ENCODE data around the gene MVK.

Gene MVK

GRCh38 chr12:109639151-109639872 lies 65.7 kb downstream of the MVK start:
- no peak for DNase-seq (ENCODE audit: insufficient read length, low spot score)
- no peak for FAIRE-seq
- TF ChIP-seq TAF1 (IDR thresholded peaks at IDR 0.05; ENCODE audit: low read depth, low read length) (no peak), POLR2A (IDR thresholded peaks at IDR 0.05; ENCODE audit: low read depth, low read length) (no peak), POLR2AphosphoS5 (IDR thresholded peaks at IDR 0.05; ENCODE audit: low read depth, low read length) (no peak), POU2F2 (IDR thresholded peaks at IDR 0.05; ENCODE audit: low read depth, low read length) (no peak), PAX5 (IDR thresholded peaks at IDR 0.05; ENCODE audit: insufficient read depth, low read length, severe bottlenecking) (no peak), SPI1 (IDR thresholded peaks at IDR 0.05; ENCODE audit: low read depth, low read length) (no peak)

GRCh38 chr12:109640961-109641360 lies 67.4 kb downstream of the MVK start:
- FAIRE-seq, result no peak
- TF ChIP-seq POLR2AphosphoS5 (IDR thresholded peaks at IDR 0.05; ENCODE audit: low read depth, low read length) (no peak), SPI1 (IDR thresholded peaks at IDR 0.05; ENCODE audit: low read depth, low read length) (no peak), PAX5 (IDR thresholded peaks at IDR 0.05; ENCODE audit: insufficient read depth, low read length, severe bottlenecking) (no peak), POU2F2 (IDR thresholded peaks at IDR 0.05; ENCODE audit: low read depth, low read length) (no peak), POLR2A (IDR thresholded peaks at IDR 0.05; ENCODE audit: low read depth, low read length) (no peak), TAF1 (IDR thresholded peaks at IDR 0.05; ENCODE audit: low read depth, low read length) (no peak)
- DNase-seq (ENCODE audit: insufficient read length, low spot score), result no peak

- DNase-seq (ENCODE audit: insufficient read length, low spot score) (no peak), FAIRE-seq (no peak)
- TF ChIP-seq SPI1 (IDR thresholded peaks at IDR 0.05; ENCODE audit: low read depth, low read length), result no peak
- no peak for TF ChIP-seq POLR2AphosphoS5 (IDR thresholded peaks at IDR 0.05; ENCODE audit: low read depth, low read length)
- TF ChIP-seq PAX5 (IDR thresholded peaks at IDR 0.05; ENCODE audit: insufficient read depth, low read length, severe bottlenecking), result no peak
- TF ChIP-seq POLR2A (IDR thresholded peaks at IDR 0.05; ENCODE audit: low read depth, low read length), result no peak
- no peak for TF ChIP-seq TAF1 (IDR thresholded peaks at IDR 0.05; ENCODE audit: low read depth, low read length)
- TF ChIP-seq POU2F2 (IDR thresholded peaks at IDR 0.05; ENCODE audit: low read depth, low read length), result no peak
These were observed 67.8 kb downstream of the MVK start for GRCh38 chr12:109641422-109641821.

- no peak for DNase-seq (ENCODE audit: insufficient read length, low spot score)
- no peak for FAIRE-seq
These were observed 69.0 kb downstream of the MVK start for GRCh38 chr12:109642506-109643132.

GRCh38 chr12:109645194-109645593 lies 71.6 kb downstream of the MVK start:
- FAIRE-seq (no peak), DNase-seq (ENCODE audit: insufficient read length, low spot score) (no peak)
- TF ChIP-seq PAX5 (IDR thresholded peaks at IDR 0.05; ENCODE audit: insufficient read depth, low read length, severe bottlenecking) (no peak), TAF1 (IDR thresholded peaks at IDR 0.05; ENCODE audit: low read depth, low read length) (no peak), POLR2A (IDR thresholded peaks at IDR 0.05; ENCODE audit: low read depth, low read length) (no peak), SPI1 (IDR thresholded peaks at IDR 0.05; ENCODE audit: low read depth, low read length) (no peak), POU2F2 (IDR thresholded peaks at IDR 0.05; ENCODE audit: low read depth, low read length) (no peak), POLR2AphosphoS5 (IDR thresholded peaks at IDR 0.05; ENCODE audit: low read depth, low read length) (no peak)

More at GRCh38 chr12:109642506-109643132, 69.0 kb downstream of the MVK start:
- no peak for TF ChIP-seq PAX5 (IDR thresholded peaks at IDR 0.05; ENCODE audit: insufficient read depth, low read length, severe bottlenecking)

GRCh38 chr12:109645708-109646107 lies 72.1 kb downstream of the MVK start:
- FAIRE-seq (no peak), DNase-seq (ENCODE audit: insufficient read length, low spot score) (no peak)
- no peak for TF ChIP-seq PAX5 (IDR thresholded peaks at IDR 0.05; ENCODE audit: insufficient read depth, low read length, severe bottlenecking)
- TF ChIP-seq POLR2A (IDR thresholded peaks at IDR 0.05; ENCODE audit: low read depth, low read length), result no peak
- TF ChIP-seq POLR2AphosphoS5 (IDR thresholded peaks at IDR 0.05; ENCODE audit: low read depth, low read length), result no peak
- TF ChIP-seq POU2F2 (IDR thresholded peaks at IDR 0.05; ENCODE audit: low read depth, low read length), result no peak
- TF ChIP-seq TAF1 (IDR thresholded peaks at IDR 0.05; ENCODE audit: low read depth, low read length), result no peak

Data from GM12891 (cell line).